Right kidney (tissue), 9 donors: ENCODE results near the gene SUCLA2.

Experiments
- DNase-seq: peaks from one replicate; pipeline ENCODE4 v3.0.0-alpha.2; 2016
- long read RNA-seq, 8 donors: transcript quantifications; one replicate each; lab custom pipeline, GENCODE V29; 2026

SUCLA2 gene
- long read RNA-seq, donor 1, transcript SUCLA2-205 (4 exons, 710 nt): minor isoform, 5 of 78 reads
- long read RNA-seq, donor 1, transcript SUCLA2-219 (11 exons, 2,111 nt): major isoform, 43 of 78 reads
- long read RNA-seq, donor 1, partial matches to known transcripts: 28 of 78 reads
- long read RNA-seq, donor 1, other reads (novel, unspliced or antisense): 0 of 78 reads
- long read RNA-seq, donor 2, transcript SUCLA2-205 (4 exons, 710 nt): minor isoform, 7 of 38 reads
- long read RNA-seq, donor 2, transcript SUCLA2-219 (11 exons, 2,111 nt): major isoform, 19 of 38 reads
- long read RNA-seq, donor 2, partial matches to known transcripts: 9 of 38 reads
- long read RNA-seq, donor 2, other reads (novel, unspliced or antisense): 0 of 38 reads
- long read RNA-seq, donor 3, transcript SUCLA2-219 (11 exons, 2,111 nt): major isoform, 15 of 28 reads
- long read RNA-seq, donor 3, partial matches to known transcripts: 8 of 28 reads
- long read RNA-seq, donor 3, other reads (novel, unspliced or antisense): 0 of 28 reads
- long read RNA-seq, donor 4, transcript SUCLA2-219 (11 exons, 2,111 nt): major isoform, 27 of 133 reads
- long read RNA-seq, donor 4, transcript SUCLA2-205 (4 exons, 710 nt): minor isoform, 6 of 133 reads
- long read RNA-seq, donor 4, partial matches to known transcripts: 99 of 133 reads
- long read RNA-seq, donor 4, other reads (novel, unspliced or antisense): 0 of 133 reads
- long read RNA-seq, donor 5, transcript SUCLA2-205 (4 exons, 710 nt): minor isoform, 6 of 101 reads
- long read RNA-seq, donor 5, transcript SUCLA2-219 (11 exons, 2,111 nt): major isoform, 26 of 101 reads
- long read RNA-seq, donor 5, partial matches to known transcripts: 68 of 101 reads
- long read RNA-seq, donor 5, other reads (novel, unspliced or antisense): 0 of 101 reads
- long read RNA-seq, donor 6, transcript SUCLA2-219 (11 exons, 2,111 nt): major isoform, 8 of 61 reads
- long read RNA-seq, donor 6, partial matches to known transcripts: 48 of 61 reads
- long read RNA-seq, donor 6, other reads (novel, unspliced or antisense): 0 of 61 reads
- long read RNA-seq, donor 7, transcript SUCLA2-219 (11 exons, 2,111 nt): major isoform, 29 of 118 reads
- long read RNA-seq, donor 7, transcript SUCLA2-205 (4 exons, 710 nt): minor isoform, 7 of 118 reads
- long read RNA-seq, donor 7, partial matches to known transcripts: 67 of 118 reads
- long read RNA-seq, donor 7, other reads (novel, unspliced or antisense): 11 of 118 reads
- long read RNA-seq, donor 8, transcript SUCLA2-205 (4 exons, 710 nt): minor isoform, 5 of 55 reads
- long read RNA-seq, donor 8, transcript SUCLA2-219 (11 exons, 2,111 nt): major isoform, 32 of 55 reads
- long read RNA-seq, donor 8, partial matches to known transcripts: 14 of 55 reads
- long read RNA-seq, donor 8, other reads (novel, unspliced or antisense): 0 of 55 reads

DNA sequence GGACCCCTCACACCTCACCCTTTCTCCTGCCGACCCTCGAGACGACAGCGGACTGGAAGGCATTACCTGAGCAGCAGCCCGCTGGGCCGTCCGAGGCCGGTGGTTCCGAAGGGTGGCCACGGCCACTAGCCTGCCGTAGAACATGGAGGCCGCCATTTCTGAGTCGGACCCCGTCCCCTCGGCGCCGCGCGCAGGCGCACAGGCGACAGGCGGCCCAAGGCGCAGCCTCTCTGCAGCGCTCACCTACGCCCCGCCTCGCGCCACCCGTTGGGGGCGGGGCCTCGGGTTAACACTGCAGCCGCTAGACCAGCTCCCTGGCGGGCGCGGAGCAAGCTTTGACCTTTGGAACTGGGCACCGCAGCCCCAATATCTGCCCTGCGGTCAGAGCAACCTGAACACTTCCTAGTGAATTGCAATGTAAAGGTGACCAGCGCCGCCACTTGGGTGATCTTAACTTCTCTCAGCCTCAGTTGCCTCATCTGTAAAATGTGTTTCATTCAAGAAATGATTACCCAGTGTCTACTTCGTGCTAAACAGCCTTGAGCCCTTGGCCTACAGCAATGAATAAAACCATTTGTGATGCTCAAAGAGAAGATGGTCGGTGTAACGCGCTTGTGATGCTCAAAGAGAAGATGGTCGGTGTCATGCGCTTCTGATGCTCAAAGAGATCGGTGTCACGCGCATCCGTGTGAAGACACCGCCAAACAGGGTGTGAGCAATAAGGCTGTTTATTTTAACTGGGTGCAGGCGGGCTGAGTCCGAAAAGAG, at the start of gene SUCLA2:
TSS of gene SUCLA2 (minus strand) at position 160 of the 768 bp plus-strand sequence. CDS start at position 156, 4 bp downstream.
- DNase-seq: peak; percentile 84

DNA sequence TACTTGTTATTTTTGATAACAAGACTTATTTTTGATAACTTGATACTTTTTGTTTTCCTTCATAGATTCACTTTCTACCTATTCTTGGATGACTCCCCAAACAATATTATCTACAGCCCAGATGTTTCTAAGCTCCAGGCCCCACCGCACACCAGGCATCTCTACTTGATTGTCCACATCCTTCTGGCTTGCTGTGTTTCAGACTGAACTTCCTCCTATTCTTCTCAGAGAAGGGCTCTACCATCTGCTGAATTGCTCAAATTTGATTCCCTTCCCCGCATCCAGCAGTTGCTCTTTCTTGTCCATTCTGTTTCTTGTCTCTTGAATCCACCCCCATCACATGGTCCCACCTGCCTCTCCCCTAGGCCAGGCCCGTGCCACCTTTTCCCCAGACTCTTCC, 49.5 kb upstream of the SUCLA2 start:
- no peak for DNase-seq

DNA sequence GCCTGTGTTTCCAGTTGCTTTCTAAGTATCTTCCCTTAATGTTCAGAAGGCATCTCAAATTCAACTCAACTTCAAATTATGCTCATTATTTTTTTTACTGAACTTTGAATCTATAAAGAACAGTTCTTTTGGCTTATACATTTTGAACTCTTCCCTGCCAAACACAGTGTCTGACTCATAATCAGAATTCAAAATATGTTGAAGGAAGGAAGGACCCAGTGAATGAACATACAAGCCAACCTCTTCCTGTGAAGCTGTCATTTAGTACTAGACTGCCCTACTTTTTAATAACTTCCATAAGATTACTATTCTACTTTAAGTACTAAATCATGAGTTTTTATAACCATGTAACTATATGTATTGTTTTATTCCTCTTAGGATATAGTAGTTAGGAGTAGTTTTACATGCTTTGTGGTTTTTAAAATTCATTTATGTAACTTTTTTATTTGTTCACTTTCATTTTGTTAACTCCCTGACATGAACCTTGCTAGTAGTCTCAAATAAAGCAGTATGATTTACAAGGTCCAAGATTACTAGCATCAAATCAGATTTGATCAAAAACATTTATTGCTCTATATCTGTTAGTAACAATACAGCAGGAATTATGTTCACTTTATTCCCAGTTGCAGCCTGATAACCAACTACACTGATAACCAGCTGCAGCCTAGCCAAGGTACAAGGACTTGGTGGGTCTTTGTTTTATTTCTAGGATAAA, 42.9 kb upstream of the SUCLA2 start:
- no peak for DNase-seq

DNA sequence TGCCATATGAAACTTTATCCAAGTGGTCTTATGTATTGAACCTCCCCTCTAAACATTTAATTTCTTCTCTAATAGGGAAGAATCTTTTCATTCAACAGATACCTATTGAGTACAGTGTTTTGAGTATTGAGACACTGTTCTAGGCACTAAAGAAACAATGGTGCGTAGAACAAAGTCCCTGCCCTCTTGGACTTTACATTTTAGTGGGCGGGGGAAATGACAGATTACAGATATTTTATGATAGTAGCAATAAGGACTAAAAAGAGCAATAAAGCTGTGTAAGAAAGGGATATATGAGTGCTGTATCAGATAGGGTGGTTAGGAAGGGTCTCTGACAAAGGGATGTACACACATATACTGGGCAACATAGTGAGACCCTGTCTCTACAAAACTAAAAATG, 41.8 kb upstream of the SUCLA2 start:
- no peak for DNase-seq

DNA sequence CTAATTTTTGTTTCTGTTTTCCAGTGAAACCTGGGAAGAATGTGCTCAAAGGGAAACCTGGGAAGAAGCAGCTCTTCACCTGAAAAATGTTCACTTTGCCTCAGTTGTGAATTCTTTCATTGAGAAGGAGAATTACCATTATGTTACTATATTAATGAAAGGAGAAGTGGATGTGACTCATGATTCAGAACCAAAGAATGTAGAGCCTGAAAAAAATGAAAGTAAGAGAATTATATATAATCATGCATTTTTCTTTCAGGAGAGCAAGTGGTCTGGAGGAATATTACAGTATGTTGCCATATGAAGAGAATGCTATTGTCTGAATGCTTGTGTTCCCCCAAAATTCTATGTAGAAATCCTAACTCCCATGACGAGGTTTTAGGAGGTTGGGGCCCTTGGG, 39.8 kb upstream of the SUCLA2 start:
- DNase-seq: no peak

DNA sequence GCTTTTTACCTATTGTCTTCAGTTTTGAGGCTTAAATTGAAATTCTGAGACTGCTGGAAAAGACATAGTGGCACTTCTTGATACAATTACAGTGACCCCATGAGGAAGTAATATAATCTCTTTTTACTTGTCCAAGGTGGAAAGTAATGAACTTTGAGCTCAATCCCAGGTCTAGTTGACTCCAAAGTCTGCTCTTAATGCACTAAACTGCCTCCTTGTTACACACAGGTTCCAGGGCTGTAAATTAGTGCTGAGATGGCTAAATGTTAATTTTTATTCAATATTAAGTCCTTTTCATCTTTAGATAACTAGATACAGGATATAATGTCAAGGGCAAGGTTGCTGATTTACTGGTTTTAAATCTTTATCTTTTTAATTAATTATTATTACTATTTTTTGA, 39.0 kb upstream of the SUCLA2 start:
- DNase-seq: no peak

DNA sequence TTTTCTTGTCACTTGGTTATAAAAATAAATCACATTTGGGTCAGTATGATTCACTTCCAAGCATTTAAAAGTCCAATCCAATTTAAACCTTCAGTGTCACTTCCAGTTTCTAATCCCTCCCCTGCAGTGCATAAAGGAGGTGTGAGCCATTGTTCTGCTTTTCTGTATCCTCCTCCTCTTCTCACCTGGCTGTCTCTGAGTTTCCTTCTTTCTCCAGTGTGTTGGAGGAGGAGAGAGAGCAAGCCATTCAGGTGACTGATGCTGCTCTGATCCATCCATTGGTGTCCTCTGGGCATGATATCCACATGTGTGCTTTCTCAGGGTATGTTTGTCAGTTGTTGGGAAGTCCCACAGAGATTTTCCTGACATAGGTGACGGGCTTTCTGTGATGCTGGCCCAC, 37.7 kb upstream of the SUCLA2 start:
- DNase-seq: peak; percentile 11

DNA sequence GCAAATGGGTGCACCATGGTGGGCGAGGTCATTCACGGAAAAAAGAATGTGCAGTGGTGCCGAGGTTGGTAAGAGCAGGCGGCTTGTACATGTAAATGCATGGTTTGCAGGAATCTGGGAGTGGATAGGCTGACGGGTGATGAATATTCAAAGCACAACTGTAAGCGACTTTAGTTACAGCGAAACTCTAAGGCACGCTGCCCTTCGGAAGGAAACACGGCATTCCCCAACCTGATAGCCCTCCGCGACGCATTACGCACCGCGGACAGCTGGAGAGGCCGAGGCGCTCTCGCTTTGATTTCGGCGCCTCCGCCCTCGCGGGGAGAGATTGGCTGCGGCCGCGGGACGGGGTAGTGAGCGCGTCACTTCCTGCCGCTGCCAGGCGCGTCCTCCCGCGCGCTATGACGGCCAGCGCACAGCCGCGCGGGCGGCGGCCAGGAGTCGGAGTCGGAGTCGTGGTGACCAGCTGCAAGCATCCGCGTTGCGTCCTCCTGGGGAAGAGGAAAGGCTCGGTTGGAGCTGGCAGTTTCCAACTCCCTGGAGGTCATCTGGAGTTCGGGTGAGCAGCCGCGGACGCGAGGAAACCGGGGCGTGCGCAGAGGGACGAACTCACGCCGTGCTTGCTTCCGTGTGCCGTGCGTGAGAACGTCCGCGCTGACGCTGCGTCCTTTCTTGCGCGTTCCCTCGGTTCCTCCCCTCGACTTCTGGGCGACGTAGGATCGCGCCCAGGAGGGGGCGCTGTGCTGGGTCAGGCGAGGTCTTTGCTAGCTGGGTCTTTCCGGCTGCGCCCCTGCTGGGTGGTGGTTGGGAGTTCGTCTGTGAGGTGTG, 36.5 kb upstream of the SUCLA2 start, which contains the start of gene NUDT15:
TSS of gene NUDT15 (plus strand) at position 381 of the 828 bp plus-strand sequence. CDS start at position 402, 21 bp downstream.
- peak; percentile 100 for DNase-seq

DNA sequence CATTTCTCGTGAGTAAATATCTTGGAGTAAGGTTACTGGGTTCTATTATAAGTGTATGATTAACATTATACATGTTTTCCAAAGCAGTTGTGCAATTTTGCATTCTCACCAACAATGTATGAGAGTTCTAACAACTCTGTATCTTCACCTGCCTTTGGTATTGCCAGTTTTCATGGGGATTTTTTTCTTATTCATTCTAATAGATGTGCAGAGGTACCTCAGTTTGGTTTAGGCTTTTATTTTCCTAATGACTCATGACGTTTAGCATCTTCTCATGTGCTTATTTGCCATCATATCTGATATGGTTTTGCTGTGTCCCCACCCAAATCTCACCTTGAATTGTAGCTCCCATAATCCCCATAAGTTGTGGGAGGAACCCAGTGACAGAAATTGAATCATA, 28.8 kb upstream of the SUCLA2 start:
- no peak for DNase-seq

DNA sequence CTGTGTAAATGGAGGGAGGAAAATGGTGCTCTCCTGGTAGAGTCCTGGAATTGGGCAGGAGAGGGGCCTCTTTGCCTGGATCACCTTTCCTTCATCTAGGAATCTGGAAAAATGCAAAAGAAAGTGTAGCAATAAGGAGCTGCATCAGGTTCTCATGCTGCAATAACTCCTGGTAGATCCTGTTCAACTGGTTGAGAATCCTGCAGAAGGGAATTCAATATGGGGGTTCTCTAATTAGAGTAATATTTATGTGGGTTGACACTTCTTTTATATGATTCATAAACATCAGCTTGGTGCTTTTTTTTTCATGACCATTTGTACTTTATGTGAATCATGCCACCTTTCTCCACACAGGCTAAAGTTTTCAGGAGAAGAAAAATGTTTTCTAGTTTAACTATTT, 27.0 kb upstream of the SUCLA2 start:
- DNase-seq: no peak

DNA sequence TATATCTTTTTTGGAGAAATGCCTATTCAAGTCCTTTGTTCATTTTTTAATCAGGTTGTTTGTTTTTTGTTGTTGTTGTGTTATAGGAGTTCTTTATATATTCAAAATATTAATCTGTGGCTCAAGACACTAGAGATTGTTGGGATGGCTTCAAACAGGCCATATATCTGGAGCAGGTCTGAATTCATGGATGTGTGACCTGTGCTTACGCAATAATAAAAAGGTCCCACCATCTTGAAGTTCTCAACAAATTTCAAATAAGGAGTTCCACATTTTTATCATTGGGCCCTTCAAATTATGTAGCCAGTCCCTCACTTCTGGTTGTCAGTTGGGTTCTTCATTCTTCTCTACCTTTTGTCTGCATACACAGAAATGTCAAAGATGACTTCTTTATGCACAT, 18.7 kb upstream of the SUCLA2 start:
- no peak for DNase-seq

DNA sequence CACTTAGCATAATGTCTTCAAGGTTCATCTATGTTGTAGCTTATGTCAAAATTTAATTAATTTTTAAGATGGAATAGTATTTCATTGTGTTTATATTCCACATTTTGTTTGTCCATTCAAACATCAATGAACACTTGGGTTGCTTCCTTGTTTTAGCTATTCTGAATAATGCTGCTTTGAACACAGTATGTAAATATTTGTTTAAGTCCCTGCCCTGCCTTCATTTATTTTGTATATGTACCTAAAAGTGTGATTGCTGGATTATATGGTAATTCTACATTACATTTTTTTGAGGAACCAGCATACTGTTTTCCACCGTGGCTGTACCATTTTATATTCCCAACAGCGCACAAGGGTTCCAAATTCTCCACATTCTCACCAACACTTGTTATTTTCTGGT, 17.6 kb upstream of the SUCLA2 start:
- no peak for DNase-seq

DNA sequence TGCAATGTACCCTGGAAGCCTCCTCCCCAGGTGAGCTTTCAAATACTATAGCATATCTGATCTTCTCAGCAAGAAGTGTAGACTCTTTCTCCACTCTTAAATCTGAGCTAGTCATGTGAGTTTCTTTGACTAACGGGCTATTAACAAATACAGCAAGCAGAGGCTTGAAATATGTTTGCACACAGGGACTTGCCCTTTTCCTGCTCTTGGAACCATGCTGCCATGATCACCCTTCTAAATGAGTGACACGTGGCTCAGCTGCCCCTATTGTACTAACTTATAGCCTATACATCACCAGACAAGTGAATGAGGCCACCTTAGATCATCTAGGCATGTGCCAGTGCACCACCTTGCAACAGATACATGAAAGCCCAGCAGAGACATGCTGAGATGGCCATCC, 13.3 kb upstream of the SUCLA2 start:
- DNase-seq: no peak

DNA sequence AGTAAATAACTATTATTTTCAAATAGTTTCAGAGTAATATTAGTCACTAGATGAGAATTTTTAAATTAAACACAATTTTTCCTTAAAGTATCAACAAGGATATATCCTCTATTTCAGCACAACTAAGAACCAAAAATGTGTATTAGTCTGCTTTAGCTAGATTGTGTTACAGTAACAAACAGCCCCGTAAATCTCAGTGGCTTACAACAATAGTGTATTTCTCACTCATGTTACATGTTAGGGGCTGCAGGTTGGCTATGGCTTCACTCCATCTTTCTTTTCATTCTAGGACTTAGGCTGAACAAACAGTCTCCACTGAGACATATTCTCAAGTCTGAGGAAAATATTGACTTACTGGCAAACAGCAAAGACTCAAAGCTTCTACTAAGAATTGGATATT, 11.6 kb upstream of the SUCLA2 start:
- no peak for DNase-seq

DNA sequence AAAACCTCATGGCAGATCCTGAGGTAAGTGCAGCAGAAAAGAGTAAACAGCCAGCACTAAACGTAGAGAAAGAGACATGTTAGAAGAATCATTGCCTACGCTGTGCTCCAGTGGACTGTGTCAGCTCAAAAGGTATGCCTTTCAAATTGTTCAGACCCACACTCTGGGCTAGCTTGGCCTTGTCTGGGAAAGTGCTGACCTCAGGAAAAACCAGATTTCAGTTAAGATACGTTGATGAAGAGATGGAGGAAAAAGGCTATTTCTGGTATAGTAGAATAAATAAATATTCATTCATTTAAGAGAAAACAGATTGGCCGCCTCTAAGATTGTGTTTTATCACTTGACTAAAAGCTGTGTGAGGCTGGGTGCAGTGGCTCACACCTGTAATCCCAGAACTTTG, 9.6 kb upstream of the SUCLA2 start:
- no peak for DNase-seq

DNA sequence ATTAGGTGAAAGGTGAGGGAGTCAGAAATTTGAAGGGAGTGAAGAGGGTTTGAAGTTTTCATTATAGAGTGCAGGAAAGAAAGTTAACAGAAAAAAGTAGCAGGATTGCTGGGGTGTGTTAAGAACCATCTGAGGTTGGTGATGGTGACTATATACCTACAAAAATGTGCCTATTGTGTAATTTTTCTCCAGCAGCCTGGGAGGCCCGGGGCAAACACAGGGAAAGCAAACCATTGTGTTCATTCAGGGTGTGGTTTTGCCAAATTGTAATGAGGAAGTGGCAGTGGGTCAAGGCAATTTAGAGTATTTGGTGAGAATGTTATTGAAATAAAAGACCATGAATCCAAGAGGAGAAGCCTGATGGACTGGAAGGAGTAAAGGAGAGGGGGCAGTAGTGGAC, 8.2 kb upstream of the SUCLA2 start:
- no peak for DNase-seq

DNA sequence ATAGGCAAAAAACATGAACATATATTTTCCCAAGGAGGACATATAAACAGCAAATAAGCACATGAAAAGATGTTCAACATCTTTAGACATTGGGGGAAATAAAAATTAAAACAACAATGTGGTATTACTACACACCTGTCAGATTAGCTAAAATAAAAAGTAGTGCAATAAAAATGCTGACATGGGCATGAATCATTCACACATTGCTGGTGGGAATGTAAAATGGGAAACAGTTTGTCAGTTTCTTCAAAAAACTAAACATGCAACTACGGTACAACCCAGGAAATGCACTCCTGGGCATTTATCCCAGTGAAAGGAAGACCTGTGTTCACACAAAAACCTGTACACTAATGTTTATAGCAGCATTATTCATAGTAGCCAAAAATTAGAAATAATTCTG, 5.3 kb upstream of the SUCLA2 start:
- DNase-seq: no peak

DNA sequence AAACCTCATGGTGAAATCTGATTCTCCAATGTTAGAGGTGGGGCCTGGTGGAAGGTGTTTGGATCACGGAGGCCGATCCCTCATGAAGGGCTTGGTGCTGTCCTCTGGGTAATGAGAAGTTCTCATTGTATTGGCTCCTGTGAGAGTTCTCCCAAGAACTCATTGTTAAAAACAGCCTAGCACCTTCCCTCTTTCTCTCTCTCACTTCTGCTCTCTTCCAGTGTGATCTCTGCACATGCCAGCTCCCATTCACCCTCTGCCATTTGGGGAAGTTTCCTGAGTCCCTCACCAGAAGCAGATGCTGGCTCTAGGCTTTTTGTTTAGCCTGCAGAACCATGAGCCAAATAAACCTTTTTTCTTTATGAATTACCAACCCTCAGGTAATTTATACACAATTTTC, 3.1 kb upstream of the SUCLA2 start:
- no peak for DNase-seq

DNA sequence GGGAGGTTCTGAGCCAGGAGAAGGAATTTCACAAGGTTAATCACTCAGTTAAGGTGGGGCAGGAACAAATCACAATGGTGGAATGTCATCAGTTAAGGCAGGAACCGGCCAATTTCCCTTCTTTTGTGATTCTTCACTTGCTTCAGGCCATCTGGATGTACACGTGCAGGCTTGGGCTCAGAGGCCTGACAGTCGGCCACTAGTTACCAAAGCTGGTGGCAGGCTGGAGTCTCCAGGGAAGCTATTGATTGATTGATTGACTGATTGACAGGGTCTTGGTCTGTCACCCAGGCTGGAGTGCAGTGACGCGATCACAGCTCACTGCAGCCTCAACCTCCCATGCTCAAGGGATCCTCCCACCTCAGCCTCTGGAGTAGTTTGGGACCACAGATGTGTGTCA, 926 bp upstream of the SUCLA2 start:
- peak; percentile 3 for DNase-seq
